ELF-1 (cell line): ENCODE results near the gene GAPDHS.
A peak's percentile ranks its signal among the peaks of the same experiment; 100 is the strongest.

Experiments used
- DNase-seq: peaks from one replicate; pipeline ENCODE4 v3.0.0-alpha.2; 2016; ENCODE audit warnings: low read depth, low spot score

Gene GAPDHS

GRCh38 chr19:35556846-35557538 lies 23.7 kb downstream of the GAPDHS start:
- DNase-seq, result no peak

DNA sequence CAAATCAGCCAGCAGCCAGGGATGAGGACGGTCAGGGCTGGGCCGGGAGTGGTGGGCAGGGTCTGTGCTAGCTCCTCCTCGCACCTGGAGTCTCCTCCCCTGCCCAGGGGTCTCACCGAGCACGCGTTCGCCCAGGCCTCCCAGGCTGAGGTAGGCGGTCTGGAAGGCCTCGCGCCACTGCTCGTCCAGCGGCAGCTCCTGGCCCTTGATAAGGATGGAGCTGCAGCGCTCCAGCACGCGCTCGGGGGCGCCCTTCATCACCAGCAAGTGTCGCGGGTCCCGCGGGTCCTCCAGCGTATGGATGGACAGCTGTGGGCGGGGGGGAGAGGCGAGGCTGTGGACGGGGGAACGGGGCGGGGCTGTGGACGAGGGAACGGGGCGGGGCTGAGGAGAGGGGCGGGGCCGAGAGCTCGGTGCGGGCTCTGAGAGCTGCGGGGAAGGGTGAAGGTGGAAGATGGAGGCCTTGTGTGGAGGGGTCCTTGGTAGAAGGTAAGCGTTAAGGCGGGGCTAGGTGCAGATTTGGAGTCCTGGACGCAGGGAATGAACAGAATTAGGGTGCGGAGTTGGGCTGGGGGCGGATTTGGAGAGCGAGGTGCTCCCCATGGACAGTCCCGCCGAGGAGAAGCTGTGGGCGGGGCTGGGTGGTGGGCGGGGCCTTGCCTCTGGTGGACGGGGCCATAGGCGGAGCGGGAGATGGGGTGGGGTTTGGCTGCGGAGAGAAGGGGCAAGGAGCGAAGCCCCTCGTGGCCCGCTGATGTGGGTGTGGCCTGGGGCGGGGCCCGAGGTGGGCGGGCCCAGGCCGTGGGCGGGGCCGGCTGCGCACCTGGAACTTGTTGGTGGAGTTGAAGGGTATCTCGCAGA lies 24.5 kb downstream of the GAPDHS start:
- DNase-seq, result peak; percentile 94

DNA sequence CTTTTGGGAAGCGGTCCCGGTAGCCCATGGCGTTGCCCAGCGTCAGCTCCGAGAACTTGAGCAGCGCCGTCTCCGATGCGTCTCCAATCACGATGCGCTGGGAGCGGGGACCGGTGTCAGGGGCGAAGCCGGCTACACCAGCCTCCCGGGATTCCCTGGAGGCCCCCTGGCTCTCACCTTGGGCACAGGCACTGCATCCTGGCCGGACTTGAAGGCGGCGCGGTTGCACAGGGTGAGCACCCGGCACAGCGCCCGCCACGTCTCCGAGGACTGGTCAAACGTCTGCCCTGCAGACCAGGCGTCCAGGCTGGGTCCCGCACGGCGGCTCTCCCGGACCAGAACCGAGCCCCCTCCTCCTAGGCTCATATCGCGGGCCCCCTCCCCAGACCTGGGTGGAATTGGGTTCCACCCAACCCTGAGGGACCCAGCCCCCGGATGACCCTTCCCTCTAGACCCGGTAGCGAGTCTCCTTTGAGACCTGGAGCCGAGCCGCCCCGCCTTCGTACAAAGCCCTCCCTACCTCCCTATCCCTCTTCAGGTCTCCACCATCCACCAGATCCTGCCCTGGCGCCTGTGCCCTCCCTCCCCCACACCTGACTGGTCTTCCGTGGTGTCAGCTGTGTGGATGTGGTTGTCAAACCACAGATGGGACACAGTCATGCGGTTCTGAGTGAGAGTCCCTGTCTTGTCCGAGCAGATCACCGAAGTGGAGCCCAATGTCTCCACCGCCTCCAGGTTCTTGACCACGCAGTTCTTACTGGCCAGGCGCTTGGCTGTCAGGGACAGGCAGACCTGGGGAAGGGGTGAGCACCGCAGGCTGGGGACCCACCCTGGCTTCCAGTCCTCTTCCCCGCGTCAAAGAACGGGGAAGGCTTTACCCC lies 25.4 kb downstream of the GAPDHS start:
- no peak for DNase-seq

- peak; percentile 39 for DNase-seq
Measured at GRCh38 chr19:35559281-35559659, 26.0 kb downstream of the GAPDHS start.

- DNase-seq, result no peak
Measured at GRCh38 chr19:35559781-35560180, 26.5 kb downstream of the GAPDHS start.

- DNase-seq, result no peak
Measured at GRCh38 chr19:35560271-35560670, 27.0 kb downstream of the GAPDHS start.

- no peak for DNase-seq
Measured at GRCh38 chr19:35560677-35561076, 27.4 kb downstream of the GAPDHS start.

GRCh38 chr19:35561436-35561835 lies 28.2 kb downstream of the GAPDHS start:
- DNase-seq, result no peak

DNA sequence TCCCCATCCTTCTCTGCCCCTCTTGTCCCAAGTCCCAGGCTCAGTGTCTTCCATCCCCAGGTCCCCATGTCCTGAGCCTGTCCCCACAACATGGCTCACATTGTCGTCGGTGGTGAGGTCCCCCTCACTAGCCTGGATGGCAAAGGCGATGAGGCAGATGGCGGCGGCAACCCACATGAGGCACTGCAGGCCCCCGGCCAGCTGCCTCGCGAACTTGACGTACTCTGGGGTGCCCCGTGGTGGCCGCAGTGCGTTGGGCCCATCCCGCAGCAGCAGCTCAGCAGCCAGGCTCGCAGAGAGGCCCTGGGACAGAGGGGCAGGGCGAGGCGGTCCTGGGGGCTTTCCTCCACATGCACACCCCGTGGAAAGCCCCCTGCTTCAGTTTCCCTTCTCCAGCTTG lies 29.1 kb downstream of the GAPDHS start:
- DNase-seq, result no peak

DNA sequence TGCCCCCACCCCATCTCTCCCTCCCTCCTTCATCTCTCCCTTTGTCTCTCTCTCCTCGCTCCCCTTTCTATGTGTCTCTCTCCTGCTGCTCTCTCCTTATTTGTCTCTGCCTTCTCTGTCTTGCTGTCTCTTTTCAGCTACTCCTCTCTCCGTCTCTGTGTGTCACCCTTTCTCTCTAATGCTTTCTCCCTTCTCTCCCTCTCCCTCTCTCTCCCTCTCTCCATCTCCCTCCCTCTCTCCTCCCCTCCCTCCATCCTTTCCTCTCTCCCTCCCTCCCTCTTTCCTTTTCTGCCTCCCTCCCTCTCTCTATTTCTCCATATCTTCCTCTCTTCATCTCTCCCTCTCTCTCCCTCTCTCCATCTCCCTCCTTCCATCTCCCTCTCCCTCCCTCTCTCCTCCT lies 29.5 kb downstream of the GAPDHS start:
- no peak for DNase-seq

DNA sequence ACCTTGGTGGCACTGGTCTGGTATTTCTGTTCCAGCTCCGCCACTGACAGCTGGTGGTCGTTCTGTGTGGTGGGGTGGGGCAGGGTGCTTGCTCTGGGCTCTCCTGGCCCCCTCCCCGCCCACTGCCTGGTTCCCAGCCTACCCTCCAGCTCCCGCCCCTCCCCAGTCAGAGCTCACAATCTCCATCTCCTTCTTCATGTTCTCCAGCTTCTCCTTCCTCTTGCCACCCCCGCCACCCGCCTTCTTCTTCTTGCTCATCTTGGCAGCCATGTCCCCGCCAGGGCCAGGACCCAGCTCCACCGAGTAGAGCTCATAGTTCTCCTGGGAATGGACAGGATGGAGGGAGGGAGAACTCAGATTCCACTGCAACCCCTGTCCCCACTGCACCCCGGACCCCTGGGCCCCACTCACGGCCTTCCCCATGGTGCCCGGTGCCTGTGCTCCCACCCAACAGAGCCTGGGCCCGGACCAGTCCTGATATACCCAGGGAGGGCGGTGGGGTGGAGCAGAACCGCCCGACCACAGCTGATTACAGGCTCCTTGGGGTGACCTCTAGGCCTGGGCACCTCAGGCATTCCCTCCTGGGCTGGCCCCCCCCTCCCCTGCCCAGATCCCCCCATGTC lies 30.1 kb downstream of the GAPDHS start, which contains the start of gene ATP4A:
TSS of gene ATP4A (minus strand) at position 452 of the 623 bp plus-strand sequence. CDS start at position 423, 29 bp downstream.
- no peak for DNase-seq

DNA sequence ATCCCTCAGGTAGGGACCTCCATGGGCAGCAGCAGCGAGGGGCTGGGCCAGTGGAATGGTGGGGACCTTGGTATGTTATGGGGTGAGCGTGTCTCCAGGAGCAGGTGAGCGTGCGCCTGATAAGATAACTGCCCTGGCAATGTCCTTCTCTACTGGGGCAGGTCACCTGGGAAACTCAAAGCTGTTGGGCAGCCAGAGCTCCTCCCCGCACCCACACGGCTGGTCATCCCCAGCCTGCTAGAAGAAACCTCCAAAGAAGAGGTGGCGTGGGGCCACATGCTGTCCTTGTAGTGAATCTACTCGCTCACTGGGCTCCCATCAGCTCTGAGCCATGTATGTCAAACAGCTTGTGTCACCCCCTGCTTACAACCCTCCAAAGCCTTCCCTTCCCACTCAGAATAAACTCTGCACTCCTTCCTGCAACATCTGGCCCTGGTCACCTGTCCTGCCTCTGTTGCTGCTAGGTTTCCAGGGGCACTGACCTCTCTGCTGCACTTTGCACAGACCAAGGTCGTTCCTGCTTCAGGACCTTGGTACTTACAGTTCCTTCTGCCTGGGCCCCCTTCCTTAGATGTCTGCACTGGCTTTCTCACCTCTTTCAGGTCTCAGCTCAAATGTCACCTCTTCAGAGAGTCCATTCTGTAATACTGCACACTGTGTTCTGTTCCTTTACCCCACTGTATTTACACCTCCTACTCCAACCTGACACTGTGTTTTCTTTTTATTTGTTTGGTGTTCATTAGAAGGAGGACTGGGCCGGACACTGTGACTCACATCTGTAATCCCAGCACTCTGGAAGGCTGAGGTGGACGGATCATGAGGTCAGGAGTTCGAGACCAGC lies 32.0 kb downstream of the GAPDHS start:
- no peak for DNase-seq

- DNase-seq, result no peak
Measured at GRCh38 chr19:35566738-35567137, 33.5 kb downstream of the GAPDHS start.

- DNase-seq, result no peak
Measured at GRCh38 chr19:35569281-35569781, 36.1 kb downstream of the GAPDHS start.

- no peak for DNase-seq
Measured at GRCh38 chr19:35571406-35571965, 38.2 kb downstream of the GAPDHS start.

- no peak for DNase-seq
Measured at GRCh38 chr19:35577918-35578317, 44.7 kb downstream of the GAPDHS start.

GRCh38 chr19:35578707-35579106 lies 45.5 kb downstream of the GAPDHS start:
- DNase-seq, result no peak

GRCh38 chr19:35582760-35583159 lies 49.5 kb downstream of the GAPDHS start:
- no peak for DNase-seq

GRCh38 chr19:35585848-35586247 lies 52.6 kb downstream of the GAPDHS start, which contains the start of gene PMIS2:
TSS of gene PMIS2 (plus strand) at chr19:35586173. CDS start at chr19:35586260, 87 bp downstream.
- peak; percentile 44 for DNase-seq

DNA sequence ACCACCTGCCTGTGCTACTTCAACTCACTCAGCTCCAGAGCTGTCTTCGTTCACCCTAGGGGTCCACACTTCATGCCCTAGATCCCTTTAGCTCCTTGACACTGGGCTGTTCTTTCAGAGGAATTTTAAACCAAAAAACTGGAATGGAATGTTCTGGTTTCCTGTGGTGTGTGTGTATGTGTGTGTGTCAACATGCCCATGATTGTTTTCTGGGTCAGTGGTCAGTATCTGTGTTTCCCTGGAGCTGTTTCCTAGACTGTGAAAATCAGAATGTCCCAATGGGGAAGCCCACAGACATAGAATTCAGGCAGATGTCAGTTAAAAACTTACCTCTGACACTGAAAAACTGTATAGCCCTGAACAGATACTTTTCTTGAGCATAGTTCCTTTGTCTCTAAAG lies 54.1 kb downstream of the GAPDHS start:
- no peak for DNase-seq
